HL-60 (cell line): ENCODE data around the gene TIFAB.
A peak's percentile ranks its signal among the peaks of the same experiment; 100 is the strongest.

ENCODE experiments used
- CTCF ChIP-seq: IDR thresholded peaks from one replicate; pipeline ENCODE4 v1.5.1; 2011; ENCODE audit warnings: low read length, control low read depth, inconsistent platforms; ENCODE audit not compliant: insufficient read depth
- POLR2AphosphoS5 ChIP-seq: IDR thresholded peaks from 2 replicates; pipeline ENCODE4 v1.6.1; 2012; ENCODE audit warnings: low read depth
- REST ChIP-seq: IDR thresholded peaks from 2 replicates; pipeline ENCODE4 v1.6.1; 2012; ENCODE audit warnings: low read depth; ENCODE audit not compliant: insufficient replicate concordance

- TF ChIP-seq CTCF, result peak; percentile 53
- no peak for TF ChIP-seq REST
- TF ChIP-seq POLR2AphosphoS5, result no peak
Measured at GRCh38 chr5:135457424-135458071, 5.4 kb upstream of the TIFAB start.
